GM21381 (cell line): ENCODE results near the gene KDM1A.
"Not testable (repeated sequence)": the region's sequence is repeated elsewhere in the genome, so short reads cannot be mapped to it uniquely, and the experiment has no call there.

Experiments
- ATAC-seq: cut with Tn5 transposase; IDR thresholded peaks from one replicate; pipeline ENCODE4 v1.9.1; 2021; ENCODE audit warnings: mild to moderate bottlenecking, moderate library complexity; ENCODE audit not compliant: unreplicated experiment

The KDM1A gene

DNA sequence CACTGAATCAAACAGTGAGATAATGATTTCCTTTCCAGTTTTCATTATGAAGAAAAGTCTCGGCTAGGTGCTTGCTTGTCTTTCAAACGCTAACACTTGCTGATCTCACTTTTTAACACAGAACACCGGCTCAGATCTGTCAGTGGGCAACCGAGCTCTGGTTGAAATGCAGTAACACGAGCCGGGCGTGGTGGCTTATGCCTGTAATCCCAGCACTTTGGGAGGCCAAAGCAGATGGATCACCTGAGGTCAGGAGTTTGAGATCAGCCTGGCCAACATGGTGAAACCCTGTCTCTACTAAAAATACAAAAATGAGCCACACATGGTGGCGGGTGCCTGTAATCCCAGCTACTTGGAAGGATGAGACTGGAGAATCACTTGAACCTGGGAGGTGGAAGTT lies 9.2 kb upstream of the KDM1A start:
- ATAC-seq, result not testable (repeated sequence)

DNA sequence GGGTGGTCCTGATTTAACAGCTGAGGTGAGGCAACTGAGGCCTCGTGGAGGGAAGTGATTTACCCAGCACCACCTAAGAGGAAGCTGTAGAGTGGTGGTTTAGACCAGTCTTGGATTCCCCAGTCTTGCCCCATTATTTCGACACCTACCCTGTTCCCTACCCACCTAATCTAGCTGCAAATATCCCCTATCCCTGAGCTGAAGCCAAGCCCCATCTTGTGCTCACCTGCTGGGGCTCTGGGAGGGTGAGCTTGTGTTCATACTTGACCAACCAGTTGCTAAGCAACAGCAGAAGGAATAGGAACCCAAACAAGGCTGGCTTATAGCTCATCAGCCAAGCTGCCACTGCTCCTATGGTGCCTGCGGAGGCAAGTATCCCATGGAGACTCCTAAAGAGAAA lies 5.6 kb upstream of the KDM1A start:
- no peak for ATAC-seq

DNA sequence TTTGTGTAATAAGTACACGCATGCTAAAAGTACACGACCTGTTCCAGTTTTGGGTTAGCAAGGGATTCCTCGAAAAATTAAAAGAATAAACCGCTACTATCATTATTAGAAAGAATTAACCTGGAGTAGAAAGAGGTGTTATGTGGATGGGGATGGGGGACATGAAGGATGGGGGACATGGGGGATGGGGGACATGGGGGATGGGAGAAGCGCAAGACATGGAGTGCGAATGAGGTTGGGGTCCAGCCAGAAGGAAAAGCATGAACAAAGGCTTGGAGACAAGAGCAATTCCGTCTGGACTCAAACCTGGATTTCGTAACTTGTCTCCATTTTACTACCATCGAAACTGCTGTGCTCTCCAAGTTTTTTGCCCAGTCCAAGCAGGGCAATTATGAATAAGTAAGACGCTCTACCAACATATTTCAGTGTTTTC lies 591 bp upstream of the KDM1A start:
- ATAC-seq, result peak; percentile 6

DNA sequence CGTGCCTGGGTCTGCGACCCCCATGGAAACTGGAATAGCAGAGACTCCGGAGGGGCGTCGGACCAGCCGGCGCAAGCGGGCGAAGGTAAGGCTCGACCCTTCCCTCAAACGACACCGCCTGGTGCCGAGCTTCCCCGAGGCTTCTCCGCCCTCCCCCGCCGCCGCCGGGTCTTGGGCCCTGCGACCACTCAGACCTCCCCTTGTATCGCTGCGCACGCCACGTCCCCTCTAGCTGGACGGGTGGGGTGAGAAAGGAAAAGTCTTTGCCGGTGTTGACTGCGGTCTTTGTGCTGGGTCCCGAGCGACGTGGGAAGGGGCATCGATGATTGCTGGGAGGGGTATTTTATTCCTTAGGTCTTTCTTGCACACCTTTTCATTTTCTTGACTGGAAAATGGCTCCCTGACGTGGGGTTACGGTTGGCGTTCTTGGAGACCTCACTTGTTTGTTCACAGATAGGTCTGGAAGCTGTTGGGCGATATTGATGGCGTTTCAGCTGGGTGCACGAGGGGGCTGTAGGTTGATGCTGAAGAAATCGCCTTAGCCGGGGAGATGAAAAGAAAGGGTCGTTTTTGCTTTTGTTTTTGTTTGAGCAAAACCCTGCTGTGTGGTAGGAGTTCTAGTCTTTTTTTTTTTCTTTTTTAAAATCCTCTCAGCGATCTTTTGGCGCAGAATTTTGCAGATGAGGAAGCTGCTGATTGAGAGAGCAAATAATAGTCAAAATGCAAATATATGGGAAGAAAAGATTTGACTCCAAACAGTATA lies 776 bp downstream of the KDM1A start:
- ATAC-seq, result peak; percentile 6

DNA sequence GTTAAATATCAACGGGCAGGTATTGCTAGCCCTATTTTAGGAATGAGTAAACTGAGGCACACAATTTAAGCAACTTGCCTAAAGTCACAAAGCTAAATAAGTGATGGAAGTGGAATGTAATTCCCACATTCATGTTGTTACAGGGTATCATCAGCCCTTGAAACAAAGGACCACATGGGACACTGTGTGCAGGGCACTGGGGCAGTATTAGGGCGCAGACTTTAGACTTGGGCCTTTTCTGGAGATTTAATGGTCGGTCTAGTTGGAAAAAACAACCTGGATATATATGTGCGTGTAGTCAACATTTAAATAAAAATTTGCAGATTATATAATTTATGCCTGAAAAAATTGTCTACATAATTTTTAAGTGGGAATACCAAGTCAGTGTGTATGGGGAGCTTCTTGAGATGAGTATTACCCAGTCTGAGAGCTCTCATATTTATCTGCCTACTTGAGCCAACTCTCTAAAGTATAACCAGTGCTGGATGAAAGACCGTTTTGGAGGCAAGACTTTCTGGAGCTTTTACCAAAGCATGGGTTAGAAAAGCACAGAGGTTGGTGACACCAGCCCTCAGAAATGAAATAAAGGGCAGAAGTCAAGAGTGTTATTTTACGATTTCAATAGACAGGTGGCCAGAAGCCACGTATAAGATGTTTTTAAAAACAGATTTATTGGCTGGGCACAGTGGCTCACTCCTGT lies 1.6 kb downstream of the KDM1A start:
- no peak for ATAC-seq

DNA sequence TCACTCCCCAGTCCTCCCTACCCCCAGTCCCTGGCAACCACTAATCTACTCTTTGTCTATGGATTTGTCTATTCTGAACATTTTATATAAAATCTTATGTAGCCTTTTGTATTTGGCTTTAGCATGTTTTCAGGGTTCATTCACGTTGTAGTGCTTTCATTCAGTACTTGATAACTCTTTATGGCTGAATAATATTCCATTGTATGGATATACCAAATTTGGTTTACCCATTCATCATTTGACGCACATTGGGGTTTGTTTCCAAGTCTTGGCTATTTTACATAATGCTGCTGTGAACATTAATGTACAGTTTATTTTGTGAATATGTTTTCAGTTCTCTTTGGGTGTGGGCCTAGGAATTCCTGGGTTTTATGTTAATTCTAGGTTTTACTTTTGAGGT lies 2.6 kb downstream of the KDM1A start:
- no peak for ATAC-seq

DNA sequence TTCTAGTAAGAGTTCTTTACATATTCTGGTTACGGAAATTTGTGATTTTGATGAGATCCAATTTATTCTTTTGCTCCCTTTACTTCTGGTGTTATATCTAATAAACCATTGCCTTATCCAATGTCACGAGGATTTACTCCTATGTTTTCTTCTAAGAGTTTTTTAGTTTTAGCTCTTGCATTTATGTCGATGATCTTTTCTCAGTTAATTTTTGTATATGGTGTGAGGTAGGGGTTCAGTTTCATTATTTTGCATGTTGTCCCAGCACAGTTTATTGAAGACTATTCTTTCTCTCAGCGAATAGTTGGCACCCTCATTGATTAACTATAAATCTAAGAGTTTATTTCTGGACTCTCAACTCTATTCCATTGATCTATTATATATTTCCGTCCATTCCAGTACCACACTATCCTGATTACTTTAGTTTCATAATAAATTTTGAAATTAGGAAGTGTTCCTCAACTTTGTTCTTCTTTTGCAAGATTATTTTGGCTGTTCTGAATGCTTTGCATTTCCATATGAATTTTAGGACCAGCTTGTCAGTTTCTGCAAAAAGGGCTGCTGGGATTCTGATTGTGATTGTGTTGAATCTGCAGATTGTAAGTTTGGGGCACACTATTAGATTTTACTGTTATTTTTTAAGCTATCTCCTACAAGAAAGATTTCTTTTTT lies 4.0 kb downstream of the KDM1A start:
- no peak for ATAC-seq

DNA sequence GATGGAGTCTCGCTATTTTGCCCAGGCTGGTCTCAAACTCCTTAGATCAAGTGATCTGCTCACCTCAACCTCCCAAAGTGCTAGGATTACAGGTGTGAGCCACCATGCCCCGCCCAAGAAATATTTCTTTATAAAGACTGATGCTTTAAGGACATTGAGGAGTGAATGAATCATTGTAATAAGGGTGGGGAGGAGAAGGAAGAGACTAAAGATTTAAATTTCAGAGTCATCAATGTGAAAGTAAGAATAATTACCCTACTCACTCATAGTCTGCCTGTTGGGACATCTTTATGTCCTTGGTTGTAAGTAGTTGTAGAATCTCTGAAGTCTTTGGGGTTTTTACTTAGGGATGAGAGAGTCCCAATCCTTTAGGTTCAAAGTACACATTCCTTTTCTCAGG lies 7.3 kb downstream of the KDM1A start:
- no peak for ATAC-seq

DNA sequence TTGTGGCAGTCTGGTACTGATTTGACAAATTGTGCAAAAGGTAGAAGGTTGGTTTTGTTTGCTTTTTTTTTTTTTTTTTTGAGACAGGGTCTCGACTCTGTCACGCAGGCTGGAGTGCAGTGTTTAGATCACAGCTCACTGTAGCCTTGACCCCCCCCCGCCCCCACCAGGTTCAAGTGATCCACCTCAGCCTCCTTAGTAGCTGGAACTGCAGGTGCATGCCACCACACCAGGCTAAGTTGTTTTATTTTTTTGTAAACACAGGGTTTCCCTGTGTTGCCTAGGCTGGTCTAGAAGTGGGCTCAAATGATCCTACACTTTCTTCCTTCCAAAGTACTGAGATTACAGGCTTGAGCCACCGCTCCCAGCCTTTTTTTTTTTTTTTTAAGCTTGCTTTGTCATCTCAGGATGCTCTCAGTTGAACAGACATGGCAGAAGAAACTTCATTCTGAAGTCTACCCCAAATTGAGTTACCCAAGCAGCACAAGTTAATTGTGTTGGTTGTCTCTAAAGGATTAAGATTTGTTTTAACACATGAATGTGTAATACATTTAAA lies 8.2 kb downstream of the KDM1A start:
- ATAC-seq, result no peak

DNA sequence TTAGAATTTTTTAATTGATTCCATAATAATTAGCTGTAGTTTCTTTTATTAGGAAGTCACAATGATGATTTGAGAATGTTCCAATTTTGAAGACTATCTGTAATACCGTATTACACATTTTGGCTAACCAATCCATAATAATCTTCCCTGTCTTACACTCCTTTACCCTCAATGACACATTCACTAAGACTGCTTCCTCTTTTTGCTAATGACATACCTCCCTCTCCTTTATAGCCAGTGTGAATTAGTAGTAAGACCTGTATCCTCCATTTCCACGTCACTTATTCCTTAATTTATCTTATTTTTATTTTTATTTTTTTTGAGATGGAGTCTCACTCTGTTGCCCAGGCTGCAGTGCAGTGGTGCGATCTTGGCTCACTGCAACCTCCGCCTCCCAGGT lies 10.1 kb downstream of the KDM1A start:
- ATAC-seq, result no peak

DNA sequence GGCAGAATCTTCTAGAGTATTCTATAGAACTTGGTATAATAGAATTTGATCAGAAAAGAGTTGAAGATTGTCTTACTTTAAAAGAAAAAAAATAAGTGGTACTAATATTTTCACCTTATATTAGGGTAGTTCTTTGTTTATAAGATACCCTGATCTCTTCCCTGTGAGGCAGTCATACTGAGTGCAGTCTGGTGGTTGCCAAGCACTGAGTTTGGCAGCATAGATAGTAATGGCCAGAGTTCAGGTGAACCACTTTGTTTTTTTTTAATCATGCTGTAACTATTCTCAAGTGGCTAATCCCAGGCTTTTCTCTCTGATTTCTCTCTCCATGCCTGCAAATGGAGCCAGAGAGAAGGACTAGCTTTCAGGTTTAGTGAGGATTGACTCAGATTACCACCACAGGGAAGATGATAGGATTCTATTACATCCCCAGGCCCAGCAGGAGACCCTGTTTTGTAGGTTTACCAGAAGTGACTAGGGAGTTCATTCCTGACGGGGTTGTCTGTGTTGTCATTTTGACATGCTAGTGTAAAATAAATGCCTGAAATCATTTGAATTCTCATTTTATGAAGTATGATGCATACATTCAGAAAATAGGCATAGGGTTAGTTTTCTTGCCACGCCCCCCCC lies 16.7 kb downstream of the KDM1A start:
- ATAC-seq, result no peak

DNA sequence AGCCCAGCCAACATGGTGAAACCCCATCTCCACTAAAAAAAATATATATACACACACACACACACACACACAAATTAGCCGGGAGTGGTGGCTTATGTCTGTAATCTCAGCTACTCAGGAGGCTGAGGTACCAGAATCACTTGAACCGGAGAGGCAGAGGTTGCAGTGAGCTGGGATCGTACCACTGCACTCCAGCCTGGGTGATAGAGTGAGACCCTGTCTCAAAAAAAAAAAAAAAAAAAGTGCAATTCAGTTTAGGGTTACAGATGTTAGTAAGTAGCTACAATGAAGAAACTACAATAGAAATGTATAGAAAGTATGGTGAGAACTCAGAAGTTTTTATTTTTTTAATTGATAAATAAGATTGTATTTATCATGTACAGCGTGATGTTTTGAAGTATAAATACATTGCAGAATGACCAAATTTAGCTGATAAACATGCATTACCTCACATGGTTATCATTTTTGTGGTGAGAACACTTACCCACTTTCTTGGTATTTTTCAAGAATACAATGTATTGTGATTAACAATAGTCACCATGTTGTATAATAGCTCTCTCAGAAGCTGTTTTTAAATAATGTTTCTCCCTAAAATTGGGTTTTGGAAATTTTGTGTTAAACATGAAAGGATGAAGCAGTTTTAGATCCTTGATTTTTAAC lies 17.9 kb downstream of the KDM1A start:
- no peak for ATAC-seq

DNA sequence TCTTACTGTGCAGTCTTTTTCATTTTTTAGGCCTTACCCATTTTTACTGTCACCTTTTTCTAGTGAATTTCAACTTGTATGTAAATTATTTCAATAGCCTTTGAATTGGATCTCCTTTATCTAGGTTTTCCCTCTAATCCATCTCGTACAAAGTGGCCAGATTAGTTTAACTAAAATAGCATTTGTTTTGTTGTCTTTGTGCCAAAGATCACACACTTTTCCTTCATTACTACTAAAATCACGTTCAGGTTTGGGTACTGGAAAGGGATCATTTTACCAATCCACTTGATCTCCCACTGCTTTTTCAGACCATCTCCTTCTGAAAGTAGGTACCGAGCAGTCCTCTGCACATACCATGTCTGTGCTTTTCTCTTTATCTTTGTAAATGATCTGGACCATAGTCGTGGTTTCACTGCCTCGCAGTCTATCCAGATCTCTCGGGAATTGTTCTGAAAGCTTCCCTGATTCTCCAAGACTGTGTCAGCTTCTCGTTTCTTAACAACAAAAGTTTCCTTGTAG lies 20.1 kb downstream of the KDM1A start:
- ATAC-seq, result no peak

DNA sequence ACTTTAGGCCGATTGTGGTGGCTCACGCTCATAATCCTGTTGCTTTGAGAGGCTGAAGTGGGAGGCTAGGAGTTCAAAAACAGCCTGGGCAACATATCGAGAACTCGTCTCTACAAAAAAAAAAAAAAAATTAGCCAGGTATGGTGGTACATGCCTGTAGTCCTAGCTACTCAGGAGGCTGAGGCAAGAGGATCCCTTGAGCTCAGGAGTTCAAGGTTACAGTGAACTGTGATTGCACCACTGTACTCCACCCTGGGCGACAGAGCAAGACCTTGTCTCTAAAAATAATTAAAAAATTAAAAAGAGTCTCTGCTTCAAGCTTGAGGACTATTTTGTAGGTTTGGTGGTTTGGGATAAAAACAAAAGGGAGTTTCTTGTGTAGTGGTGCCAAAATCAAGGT lies 21.2 kb downstream of the KDM1A start:
- ATAC-seq, result no peak

DNA sequence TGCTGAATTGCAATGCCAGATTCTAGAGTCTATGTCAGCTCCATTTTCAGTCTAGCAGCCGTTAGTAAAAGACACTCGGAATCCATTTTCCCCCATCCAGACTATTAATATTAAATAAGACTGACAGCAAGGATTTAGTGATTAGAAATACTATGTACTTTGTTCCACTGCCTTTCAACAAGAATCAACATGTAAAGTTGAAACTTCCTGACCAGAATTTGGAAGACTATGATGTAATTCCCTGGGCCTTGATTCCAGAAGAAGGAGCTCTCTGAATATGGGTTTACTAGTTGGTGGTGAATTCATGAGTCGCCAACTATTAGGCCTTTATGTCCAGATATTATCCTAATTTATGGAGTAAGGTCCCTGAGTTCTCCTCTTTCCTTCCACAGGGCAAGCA lies 24.8 kb downstream of the KDM1A start:
- no peak for ATAC-seq

DNA sequence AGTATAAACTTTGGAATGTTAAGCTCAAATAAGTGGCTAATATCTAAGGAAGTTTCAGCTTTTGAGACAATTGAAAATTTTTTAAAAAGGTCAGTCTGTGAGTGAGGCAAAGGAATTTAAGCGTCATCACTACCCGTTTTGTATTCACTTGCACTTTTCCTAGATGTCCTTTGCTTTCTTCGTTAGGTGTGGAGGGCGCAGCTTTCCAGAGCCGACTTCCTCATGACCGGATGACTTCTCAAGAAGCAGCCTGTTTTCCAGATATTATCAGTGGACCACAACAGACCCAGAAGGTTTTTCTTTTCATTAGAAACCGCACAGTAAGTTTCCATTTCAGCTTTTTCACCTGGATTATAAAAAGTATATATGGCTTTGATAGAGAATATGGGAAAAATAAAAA lies 30.9 kb downstream of the KDM1A start:
- no peak for ATAC-seq

DNA sequence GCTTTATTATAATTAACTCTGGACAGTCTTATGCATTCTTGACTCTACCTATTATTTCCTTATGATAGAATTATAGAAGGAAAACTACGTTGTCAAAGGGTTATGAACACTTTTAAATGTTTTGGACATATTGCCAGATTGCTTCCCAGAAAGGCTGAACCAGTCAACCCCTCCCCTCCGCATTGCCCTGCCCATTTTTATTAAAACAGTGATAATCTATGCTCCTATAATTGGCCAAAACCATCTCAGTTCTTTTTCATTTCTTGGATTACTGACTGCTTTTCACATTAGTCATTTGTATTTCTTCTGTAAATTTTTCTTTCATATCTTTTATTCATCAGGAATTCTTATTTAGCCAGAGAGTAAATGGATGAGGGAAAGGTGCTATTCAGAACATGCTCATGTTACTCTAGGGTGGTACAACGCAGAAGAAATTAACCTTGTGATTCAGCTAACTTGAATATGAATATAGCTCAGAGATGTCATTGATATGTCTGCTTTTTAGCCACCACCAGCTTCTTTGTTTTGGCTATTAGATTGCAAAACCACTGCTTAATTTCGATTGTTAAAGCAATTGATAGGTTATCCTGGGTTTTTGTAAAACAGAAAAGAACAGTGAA lies 32.1 kb downstream of the KDM1A start:
- ATAC-seq, result no peak

DNA sequence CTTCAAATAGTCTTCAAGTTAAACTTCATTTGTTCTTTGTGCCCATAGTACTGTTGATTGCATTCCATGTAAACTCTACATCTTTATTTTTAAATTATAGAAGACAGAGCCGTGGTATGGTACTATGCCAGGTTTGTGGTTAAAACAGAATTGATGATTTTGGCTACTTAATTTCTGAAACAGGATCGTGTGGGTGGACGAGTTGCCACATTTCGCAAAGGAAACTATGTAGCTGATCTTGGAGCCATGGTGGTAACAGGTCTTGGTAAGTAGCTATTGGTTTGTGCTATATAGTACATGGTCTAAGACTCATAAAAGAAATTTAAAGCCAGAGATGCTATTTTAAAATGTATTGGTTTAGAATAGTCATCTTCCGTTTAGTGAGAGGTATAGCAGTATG lies 38.0 kb downstream of the KDM1A start:
- no peak for ATAC-seq

DNA sequence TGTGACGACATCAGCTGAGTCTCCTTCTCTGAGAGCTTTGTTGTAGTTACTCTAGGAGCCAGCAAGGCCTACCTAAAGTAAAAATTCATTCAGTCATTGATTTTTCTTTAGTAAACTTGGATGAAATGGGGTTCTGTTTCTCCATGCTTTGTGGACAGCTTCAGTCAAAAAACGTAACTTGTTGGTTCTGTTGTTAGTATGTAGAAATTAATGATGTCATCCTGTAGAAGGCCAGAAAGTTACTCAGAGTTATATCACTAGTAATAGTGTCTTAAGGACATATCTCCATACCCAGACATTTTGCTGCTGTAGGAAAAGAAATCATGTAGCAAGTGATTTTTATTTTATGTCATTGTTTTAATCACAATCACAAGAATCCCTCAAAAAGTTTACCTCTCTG lies 43.0 kb downstream of the KDM1A start:
- no peak for ATAC-seq

DNA sequence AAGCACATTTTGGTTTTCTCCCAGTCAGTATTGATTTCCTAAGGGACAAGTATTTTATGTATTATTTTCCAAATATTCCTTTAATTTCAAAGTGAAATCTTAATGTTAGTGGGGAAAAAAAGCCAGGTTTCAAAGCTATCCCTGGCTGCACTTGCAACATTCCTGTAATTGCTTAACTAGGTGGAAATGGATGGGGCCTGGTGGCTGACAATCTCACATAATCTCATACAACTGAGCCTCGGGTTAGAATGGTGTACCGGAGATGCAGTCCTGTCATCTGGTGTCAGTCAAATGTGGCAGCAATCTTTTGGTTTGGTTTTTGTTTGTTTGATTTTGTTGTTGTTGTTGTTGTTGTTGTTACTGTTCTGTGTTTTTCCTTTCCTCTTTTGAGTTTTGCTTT lies 46.1 kb downstream of the KDM1A start:
- no peak for ATAC-seq
